ENCODE data around the gene PDE2A.

DNA sequence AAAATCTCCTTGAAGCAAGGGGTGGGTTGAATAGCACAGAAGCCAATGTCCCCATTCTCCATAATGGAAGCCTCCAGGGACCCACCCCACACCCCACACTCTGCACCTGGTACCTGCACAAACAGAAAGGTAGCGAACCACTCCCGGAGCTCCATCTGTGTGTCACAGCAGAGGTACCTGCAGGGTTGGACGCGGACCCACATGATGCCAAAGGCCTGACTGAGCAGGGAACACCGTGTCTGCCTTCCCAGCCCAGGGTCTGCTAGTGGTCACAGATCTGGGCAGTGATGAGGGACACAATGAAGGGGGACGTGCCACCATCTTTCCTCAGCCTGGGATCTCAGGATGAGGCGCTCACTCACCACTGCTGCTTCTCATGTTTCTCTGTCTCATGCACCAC, 13.1 kb upstream of the PDE2A start:
- TF ChIP-seq CTCF (IDR thresholded peaks at IDR 0.05; ENCODE audit: low read depth, low read length) (no peak), EZH2phosphoT487 (IDR thresholded peaks at IDR 0.05; ENCODE audit: low read depth) (no peak)
